GM12874 (cell line): ENCODE measurements around the gene PPP4R2.

ENCODE experiments used
- CTCF ChIP-seq: IDR thresholded peaks from 2 replicates; pipeline ENCODE4 v1.5.1; 2011; ENCODE audit warnings: low read depth, mild to moderate bottlenecking, control low read depth, low read length, moderate library complexity; ENCODE audit not compliant: insufficient read depth

PPP4R2 gene

GRCh38 chr3:72996121-72996472 lies 514 bp upstream of the PPP4R2 start:
- TF ChIP-seq CTCF = no peak

DNA sequence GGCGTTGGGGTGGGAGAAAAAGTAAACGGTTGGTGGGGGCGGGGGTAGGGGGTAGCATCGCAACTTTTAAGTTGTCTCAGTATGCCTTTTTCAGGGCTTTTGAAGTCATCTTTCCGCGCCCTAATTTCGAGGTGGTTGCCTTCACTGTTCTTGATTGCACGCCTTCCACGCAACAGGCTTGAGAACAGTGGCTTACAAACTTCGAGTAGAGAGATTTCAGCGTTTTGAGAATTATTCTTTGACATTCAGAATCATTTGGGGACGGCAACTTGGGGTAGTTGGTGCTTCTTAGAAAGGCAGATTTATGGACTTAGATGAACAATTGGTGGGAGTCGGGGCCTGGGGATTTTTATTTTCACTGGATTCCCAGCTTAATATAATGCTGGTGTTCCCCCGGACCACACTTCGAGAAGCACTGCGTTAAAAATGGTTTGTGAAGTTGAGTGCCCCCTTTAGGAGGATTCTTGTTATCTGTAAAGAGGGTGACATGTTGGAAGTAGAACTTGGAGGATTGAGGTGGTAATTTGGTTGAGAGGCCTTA lies 880 bp downstream of the PPP4R2 start:
- TF ChIP-seq CTCF = peak; percentile 47; the same call in 1 of the 2 replicates

GRCh38 chr3:72998466-72998865 lies 1.9 kb downstream of the PPP4R2 start:
- no peak for TF ChIP-seq CTCF

- no peak for TF ChIP-seq CTCF
These were observed 3.3 kb downstream of the PPP4R2 start for GRCh38 chr3:72999951-73000350.

GRCh38 chr3:73004316-73004715 lies 7.7 kb downstream of the PPP4R2 start:
- TF ChIP-seq CTCF = no peak

DNA sequence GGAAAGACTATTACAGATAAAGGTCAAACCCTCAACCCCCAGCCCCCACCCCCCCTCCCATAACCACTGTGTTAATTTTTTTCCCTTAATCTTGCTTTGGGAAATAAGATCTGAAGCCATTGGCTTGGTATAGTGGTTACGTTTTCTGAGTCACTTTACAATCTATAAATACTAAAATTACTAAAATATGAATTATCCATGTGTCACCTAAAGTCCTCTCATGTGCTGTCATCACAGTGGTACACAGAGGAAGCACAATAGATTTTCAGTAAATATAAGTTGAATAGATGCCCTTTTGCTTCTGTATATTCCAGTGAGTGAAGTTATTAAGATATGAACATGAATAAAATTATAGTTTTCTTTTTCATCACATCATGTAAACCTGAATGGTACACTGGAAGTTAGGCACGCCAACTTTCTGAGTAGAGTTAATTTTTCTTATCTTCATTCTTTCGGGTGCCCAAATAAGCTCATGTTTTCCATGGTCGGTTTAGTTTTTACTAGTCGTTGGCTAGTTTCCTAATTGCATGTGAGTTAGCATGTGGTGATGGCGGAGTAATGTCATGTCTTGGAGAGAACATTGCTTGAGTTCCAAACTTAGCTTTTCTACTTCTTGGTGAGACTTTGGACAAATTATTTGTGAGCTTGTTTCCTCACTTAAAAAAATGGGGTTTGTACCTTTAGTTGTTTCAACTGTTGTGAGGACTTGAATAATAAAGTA lies 11.5 kb downstream of the PPP4R2 start:
- TF ChIP-seq CTCF = no peak

DNA sequence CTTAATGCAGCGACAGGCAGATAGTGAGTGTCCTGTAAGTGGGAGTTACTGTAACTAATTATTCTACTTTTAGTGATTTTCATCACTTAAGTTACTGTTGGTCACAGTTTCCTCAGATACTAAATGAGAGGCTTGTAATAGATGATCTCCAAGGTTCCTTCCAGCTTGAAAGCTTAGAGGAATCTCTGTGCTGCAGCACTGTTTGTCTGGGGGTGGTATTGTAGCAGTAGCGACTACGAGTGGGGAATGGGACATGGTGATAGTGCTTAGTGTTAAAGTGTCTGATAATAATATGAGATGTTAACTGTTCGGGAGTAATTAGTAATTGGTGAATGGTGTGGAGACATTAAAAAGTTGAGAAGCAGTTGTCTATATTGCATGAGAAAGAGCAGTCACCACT lies 12.4 kb downstream of the PPP4R2 start:
- TF ChIP-seq CTCF = no peak
